Mesenchymal stem cell (in vitro differentiated cells and primary cell): ENCODE results near the gene TINAGL1.
A peak's percentile ranks its signal among the peaks of the same experiment; 100 is the strongest.
"Not testable (repeated sequence)": the region's sequence is repeated elsewhere in the genome, so short reads cannot be mapped to it uniquely, and the experiment has no call there.

Experiments
- DNase-seq: peaks from one replicate; pipeline ENCODE4 v3.0.0-alpha.2; 2013
- H2AFZ ChIP-seq: one replicate; pipeline ENCODE4 v1.6.1; 2013; ENCODE audit warnings: low read depth, mild to moderate bottlenecking, control low read depth, inconsistent platforms, low read length, moderate library complexity
- H2AK5ac ChIP-seq: 2 replicates; pipeline ENCODE4 v1.6.1; 2013; ENCODE audit warnings: low read length, moderate library complexity, mild to moderate bottlenecking, inconsistent platforms; ENCODE audit not compliant: severe bottlenecking
- H2BK120ac ChIP-seq: one replicate; pipeline ENCODE4 v1.6.1; 2013; ENCODE audit warnings: low read depth, mild to moderate bottlenecking, inconsistent platforms, low read length, moderate library complexity
- H2BK12ac ChIP-seq, 2 experiments: one replicate each; pipeline ENCODE4 v1.6.1; 2013; ENCODE audit warnings: inconsistent platforms in 2 of 2, low read length in 2 of 2, mild to moderate bottlenecking in 2 of 2, moderate library complexity in 2 of 2, control low read depth in 1 of 2
- H2BK15ac ChIP-seq: one replicate; pipeline ENCODE4 v1.6.1; 2013; ENCODE audit warnings: mild to moderate bottlenecking, low read depth, inconsistent platforms; ENCODE audit not compliant: poor library complexity, severe bottlenecking
- H2BK5ac ChIP-seq: 2 replicates; pipeline ENCODE4 v1.6.1; 2013; ENCODE audit warnings: low read depth, mild to moderate bottlenecking, low read length, control low read depth, inconsistent platforms; ENCODE audit not compliant: poor library complexity, severe bottlenecking
- H3K14ac ChIP-seq, 2 experiments: one replicate each; pipeline ENCODE4 v1.6.1; 2013; ENCODE audit warnings: inconsistent platforms in 2 of 2, low read length in 2 of 2, control low read depth in 1 of 2, mild to moderate bottlenecking in 1 of 2, moderate library complexity in 1 of 2
- H3K18ac ChIP-seq, 2 experiments: one replicate each; pipeline ENCODE4 v1.6.1; 2013; ENCODE audit warnings: inconsistent platforms in 2 of 2, low read length in 2 of 2, control low read depth in 1 of 2, low read depth in 1 of 2, mild to moderate bottlenecking in 1 of 2
- H3K23ac ChIP-seq, 2 experiments: one replicate each; pipeline ENCODE4 v1.6.1; 2013; ENCODE audit warnings: inconsistent platforms in 2 of 2, low read length in 2 of 2, mild to moderate bottlenecking in 2 of 2, moderate library complexity in 2 of 2, control low read depth in 1 of 2
- H3K27ac ChIP-seq: 2 replicates; pipeline ENCODE4 v1.5.1; 2013; ENCODE audit warnings: mild to moderate bottlenecking, moderate library complexity, low read length, control low read depth, inconsistent platforms; ENCODE audit not compliant: poor library complexity, severe bottlenecking
- H3K27me3 ChIP-seq, 2 experiments: 2 replicates each; pipeline versions ENCODE4 v1.6.1 to v1.7.0; 2013; ENCODE audit warnings: low read length in 2 of 2, mild to moderate bottlenecking in 2 of 2, moderate library complexity in 2 of 2, control low read depth in 1 of 2, inconsistent platforms in 1 of 2; ENCODE audit not compliant: control insufficient read depth in 1 of 2, insufficient read depth in 1 of 2
- H3K36me3 ChIP-seq, 2 experiments: 2 replicates each; pipeline versions ENCODE4 v1.6.1 to v1.7.0; 2013; ENCODE audit warnings: low read length in 2 of 2, control low read depth in 1 of 2, inconsistent platforms in 1 of 2, low read depth in 1 of 2, mild to moderate bottlenecking in 1 of 2; ENCODE audit not compliant: insufficient read depth in 2 of 2, control insufficient read depth in 1 of 2
- H3K4ac ChIP-seq, 2 experiments: one replicate each; pipeline ENCODE4 v1.6.1; 2013; ENCODE audit warnings: inconsistent platforms in 2 of 2, low read length in 2 of 2, mild to moderate bottlenecking in 2 of 2, moderate library complexity in 2 of 2, control low read depth in 1 of 2, low read depth in 1 of 2
- H3K4me1 ChIP-seq: 2 replicates; pipeline ENCODE4 v1.6.1; 2013; ENCODE audit warnings: low read depth, low read length, control low read depth; ENCODE audit not compliant: control insufficient read depth, insufficient read depth
- H3K4me2 ChIP-seq: 2 replicates; pipeline ENCODE4 v1.6.1; 2013; ENCODE audit warnings: low read length, mild to moderate bottlenecking, inconsistent platforms; ENCODE audit not compliant: poor library complexity, severe bottlenecking
- H3K4me3 ChIP-seq, 2 experiments: 2 replicates each; pipeline versions ENCODE4 v1.5.1 to v1.7.0; 2013; ENCODE audit warnings: low read length in 2 of 2, mild to moderate bottlenecking in 2 of 2, control low read depth in 1 of 2, low read depth in 1 of 2; ENCODE audit not compliant: insufficient read depth in 1 of 2
- H3K79me1 ChIP-seq: replicated peaks from 2 replicates; pipeline ENCODE4 v1.6.1; 2013; ENCODE audit warnings: mild to moderate bottlenecking, control low read depth, low read length, inconsistent platforms; ENCODE audit not compliant: poor library complexity, severe bottlenecking
- H3K9ac ChIP-seq: 2 replicates; pipeline ENCODE4 v1.7.0; 2013; ENCODE audit warnings: mild to moderate bottlenecking, low read length, moderate library complexity
- H3K9me3 ChIP-seq: 2 replicates; pipeline ENCODE4 v1.7.0; 2013; ENCODE audit warnings: mild to moderate bottlenecking, low read length; ENCODE audit not compliant: control insufficient read depth
- H4K8ac ChIP-seq: one replicate; pipeline ENCODE4 v1.6.1; 2013; ENCODE audit warnings: inconsistent platforms, mild to moderate bottlenecking, low read length, moderate library complexity
- H4K91ac ChIP-seq: one replicate; pipeline ENCODE4 v1.6.1; 2013; ENCODE audit warnings: mild to moderate bottlenecking, low read length, inconsistent platforms
- WGBS: methylation state at CpG from one replicate; pipeline ENCODE4 v1.1.7; 2013; ENCODE audit warnings: mixed read lengths; 5-methylcytosine and 5-hydroxymethylcytosine counted together

Gene TINAGL1

GRCh38 chr1:31586376-31587327, 10.3 kb downstream of the TINAGL1 start:
- no peak overlapping the region for H2BK5ac ChIP-seq
- H3K4me1 ChIP-seq: peaks cover 60% of the 10 kb centered on the region
- no peak overlapping the region for H3K4ac ChIP-seq
- H3K36me3 ChIP-seq: peaks cover 0 to 56% of the 10 kb centered on the region in 2 experiments
- peak overlapping the region; percentile 3 for H2AK5ac ChIP-seq
- H3K9ac ChIP-seq: no peak overlapping the region
- no peak overlapping the region for H3K23ac ChIP-seq
- H4K8ac ChIP-seq: no peak overlapping the region
- no peak overlapping the region for H3K27ac ChIP-seq
- H3K14ac ChIP-seq: peak overlapping the region in 1 of 2 experiments; percentile 45
- no peak overlapping the region for H2BK120ac ChIP-seq
- H3K4me2 ChIP-seq: no peak overlapping the region
- no peak overlapping the region for H4K91ac ChIP-seq
- no peak overlapping the region for H3K18ac ChIP-seq
- H3K4me3 ChIP-seq: no peak overlapping the region
- no peak for DNase-seq
- peaks cover 0 to 8% of the 10 kb centered on the region in 2 experiments for H3K27me3 ChIP-seq
- no peak overlapping the region for H2BK15ac ChIP-seq
- H2BK12ac ChIP-seq: peak overlapping the region in 1 of 2 experiments; percentile 12
- WGBS: 69% methylated on average over 47 of the region's 47 CpGs
- H3K79me1 ChIP-seq: peaks cover 10% of the 10 kb centered on the region
- H3K9me3 ChIP-seq: no peaks in the 10 kb centered on the region
- H2AFZ ChIP-seq: no peak overlapping the region

GRCh38 chr1:31587328-31587699, 11.0 kb downstream of the TINAGL1 start:
- not testable (repeated sequence) for H3K27me3 ChIP-seq, H3K4me2 ChIP-seq, H3K9me3 ChIP-seq, H2BK12ac ChIP-seq, H3K4me3 ChIP-seq, H2BK15ac ChIP-seq, H4K8ac ChIP-seq, H3K79me1 ChIP-seq, H3K4ac ChIP-seq, H2BK120ac ChIP-seq, H2BK5ac ChIP-seq, H2AFZ ChIP-seq, H3K23ac ChIP-seq, H3K18ac ChIP-seq, H3K14ac ChIP-seq, H3K27ac ChIP-seq, H4K91ac ChIP-seq, H3K9ac ChIP-seq, DNase-seq, H2AK5ac ChIP-seq
- peaks cover 0 to 56% of the 10 kb centered on the region in 2 experiments for H3K36me3 ChIP-seq
- WGBS: 94% methylated on average over 4 of the region's 5 CpGs
- peaks cover 63% of the 10 kb centered on the region for H3K4me1 ChIP-seq

GRCh38 chr1:31587720-31588423, 11.6 kb downstream of the TINAGL1 start:
- no peak overlapping the region for H2BK5ac ChIP-seq
- H3K4ac ChIP-seq: no peak overlapping the region
- H3K23ac ChIP-seq: no peak overlapping the region
- no peak overlapping the region for H2BK15ac ChIP-seq
- H3K27ac ChIP-seq: no peak overlapping the region
- no peak overlapping the region for H3K4me3 ChIP-seq
- WGBS: 70% methylated on average over 14 of the region's 14 CpGs
- H2AFZ ChIP-seq: peak overlapping the region; percentile 34
- no peaks in the 10 kb centered on the region for H3K9me3 ChIP-seq
- H3K18ac ChIP-seq: peak overlapping the region in 1 of 2 experiments; percentile 35
- H3K9ac ChIP-seq: no peak overlapping the region
- H2BK120ac ChIP-seq: no peak overlapping the region
- peaks cover 10% of the 10 kb centered on the region for H3K79me1 ChIP-seq
- H4K8ac ChIP-seq: no peak overlapping the region
- H3K4me1 ChIP-seq: peaks cover 60% of the 10 kb centered on the region
- peak; percentile 40 for DNase-seq
- H3K27me3 ChIP-seq: peaks cover 0 to 8% of the 10 kb centered on the region in 2 experiments
- H3K36me3 ChIP-seq: peaks cover 0 to 52% of the 10 kb centered on the region in 2 experiments
- H2BK12ac ChIP-seq: peak overlapping the region in 1 of 2 experiments; percentile 64
- H2AK5ac ChIP-seq: peak overlapping the region; percentile 67
- H3K14ac ChIP-seq: no peak overlapping the region
- H4K91ac ChIP-seq: no peak overlapping the region
- H3K4me2 ChIP-seq: no peak overlapping the region
